ENCODE results near the gene CDAN1. TPM values are rescaled to one million over a fixed set of nuclear protein-coding genes. Genes with fewer than 3 reads are reported as not detected.

Gene CDAN1
- total and polyA plus RNA-seq, 10 of the 15 experiments (the other 5 are each of a cell fraction or from before 2014, with no cell fraction given) = 0.56 to 14.2 (median 6.7) TPM

DNA sequence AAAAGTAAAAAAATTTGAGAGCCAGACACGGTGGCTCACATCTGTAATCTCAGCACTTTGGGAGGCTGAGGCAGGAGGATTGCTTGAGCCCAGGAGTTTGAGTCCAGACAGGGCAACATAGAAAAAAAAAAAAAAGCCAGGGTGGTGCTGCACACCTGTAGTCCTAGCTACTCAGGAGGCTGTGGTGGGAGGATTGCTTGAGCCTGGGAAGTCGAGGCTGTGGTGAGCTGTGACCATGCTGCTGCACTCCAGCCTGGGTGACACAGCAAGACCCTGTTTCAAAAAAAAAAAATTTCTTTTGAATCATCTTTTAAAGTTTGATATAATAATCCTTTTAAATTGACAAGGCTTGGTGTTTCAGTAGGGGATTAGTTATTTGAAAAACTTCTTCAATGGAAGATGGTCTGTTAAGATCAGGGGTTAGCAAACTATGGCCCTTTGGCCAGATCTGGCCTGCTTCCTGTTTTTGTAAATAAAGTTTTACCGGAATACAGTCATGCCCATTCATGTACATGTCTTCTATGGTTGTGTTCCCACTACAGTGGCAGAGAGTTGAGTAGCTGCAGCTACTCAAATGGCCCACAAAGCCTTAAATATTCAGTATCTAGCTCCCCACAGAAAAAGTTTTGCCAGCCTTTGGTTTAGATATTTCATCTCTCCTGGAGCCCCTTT is 28.9 kb downstream of the CDAN1 start:
- TF ChIP-seq SMC3 (IDR thresholded peaks at IDR 0.05; ENCODE audit: borderline replicate concordance, low read length) = no peak
- no peak for TF ChIP-seq FOS (IDR thresholded peaks at IDR 0.05; ENCODE audit: borderline replicate concordance, extremely low read depth, insufficient read length)
- TF ChIP-seq JUNB (IDR thresholded peaks at IDR 0.05) = no peak
- no peak for TF ChIP-seq E2F4 (IDR thresholded peaks at IDR 0.05; ENCODE audit: low read depth, low read length)
- no peak for TF ChIP-seq SMAD1 (IDR thresholded peaks at IDR 0.05; ENCODE audit: low read depth, partially characterized antibody)
- TF ChIP-seq HDAC6 (IDR thresholded peaks at IDR 0.05; ENCODE audit: unreplicated experiment) = no peak
- TF ChIP-seq, protein P1, sequence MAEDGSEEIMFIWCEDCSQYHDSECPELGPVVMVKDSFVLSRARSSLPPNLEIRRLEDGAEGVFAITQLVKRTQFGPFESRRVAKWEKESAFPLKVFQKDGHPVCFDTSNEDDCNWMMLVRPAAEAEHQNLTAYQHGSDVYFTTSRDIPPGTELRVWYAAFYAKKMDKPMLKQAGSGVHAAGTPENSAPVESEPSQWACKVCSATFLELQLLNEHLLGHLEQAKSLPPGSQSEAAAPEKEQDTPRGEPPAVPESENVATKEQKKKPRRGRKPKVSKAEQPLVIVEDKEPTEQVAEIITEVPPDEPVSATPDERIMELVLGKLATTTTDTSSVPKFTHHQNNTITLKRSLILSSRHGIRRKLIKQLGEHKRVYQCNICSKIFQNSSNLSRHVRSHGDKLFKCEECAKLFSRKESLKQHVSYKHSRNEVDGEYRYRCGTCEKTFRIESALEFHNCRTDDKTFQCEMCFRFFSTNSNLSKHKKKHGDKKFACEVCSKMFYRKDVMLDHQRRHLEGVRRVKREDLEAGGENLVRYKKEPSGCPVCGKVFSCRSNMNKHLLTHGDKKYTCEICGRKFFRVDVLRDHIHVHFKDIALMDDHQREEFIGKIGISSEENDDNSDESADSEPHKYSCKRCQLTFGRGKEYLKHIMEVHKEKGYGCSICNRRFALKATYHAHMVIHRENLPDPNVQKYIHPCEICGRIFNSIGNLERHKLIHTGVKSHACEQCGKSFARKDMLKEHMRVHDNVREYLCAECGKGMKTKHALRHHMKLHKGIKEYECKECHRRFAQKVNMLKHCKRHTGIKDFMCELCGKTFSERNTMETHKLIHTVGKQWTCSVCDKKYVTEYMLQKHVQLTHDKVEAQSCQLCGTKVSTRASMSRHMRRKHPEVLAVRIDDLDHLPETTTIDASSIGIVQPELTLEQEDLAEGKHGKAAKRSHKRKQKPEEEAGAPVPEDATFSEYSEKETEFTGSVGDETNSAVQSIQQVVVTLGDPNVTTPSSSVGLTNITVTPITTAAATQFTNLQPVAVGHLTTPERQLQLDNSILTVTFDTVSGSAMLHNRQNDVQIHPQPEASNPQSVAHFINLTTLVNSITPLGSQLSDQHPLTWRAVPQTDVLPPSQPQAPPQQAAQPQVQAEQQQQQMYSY (CRISPR knock-in tag; IDR thresholded peaks at IDR 0.05) = no peak
- TF ChIP-seq, protein P2, sequence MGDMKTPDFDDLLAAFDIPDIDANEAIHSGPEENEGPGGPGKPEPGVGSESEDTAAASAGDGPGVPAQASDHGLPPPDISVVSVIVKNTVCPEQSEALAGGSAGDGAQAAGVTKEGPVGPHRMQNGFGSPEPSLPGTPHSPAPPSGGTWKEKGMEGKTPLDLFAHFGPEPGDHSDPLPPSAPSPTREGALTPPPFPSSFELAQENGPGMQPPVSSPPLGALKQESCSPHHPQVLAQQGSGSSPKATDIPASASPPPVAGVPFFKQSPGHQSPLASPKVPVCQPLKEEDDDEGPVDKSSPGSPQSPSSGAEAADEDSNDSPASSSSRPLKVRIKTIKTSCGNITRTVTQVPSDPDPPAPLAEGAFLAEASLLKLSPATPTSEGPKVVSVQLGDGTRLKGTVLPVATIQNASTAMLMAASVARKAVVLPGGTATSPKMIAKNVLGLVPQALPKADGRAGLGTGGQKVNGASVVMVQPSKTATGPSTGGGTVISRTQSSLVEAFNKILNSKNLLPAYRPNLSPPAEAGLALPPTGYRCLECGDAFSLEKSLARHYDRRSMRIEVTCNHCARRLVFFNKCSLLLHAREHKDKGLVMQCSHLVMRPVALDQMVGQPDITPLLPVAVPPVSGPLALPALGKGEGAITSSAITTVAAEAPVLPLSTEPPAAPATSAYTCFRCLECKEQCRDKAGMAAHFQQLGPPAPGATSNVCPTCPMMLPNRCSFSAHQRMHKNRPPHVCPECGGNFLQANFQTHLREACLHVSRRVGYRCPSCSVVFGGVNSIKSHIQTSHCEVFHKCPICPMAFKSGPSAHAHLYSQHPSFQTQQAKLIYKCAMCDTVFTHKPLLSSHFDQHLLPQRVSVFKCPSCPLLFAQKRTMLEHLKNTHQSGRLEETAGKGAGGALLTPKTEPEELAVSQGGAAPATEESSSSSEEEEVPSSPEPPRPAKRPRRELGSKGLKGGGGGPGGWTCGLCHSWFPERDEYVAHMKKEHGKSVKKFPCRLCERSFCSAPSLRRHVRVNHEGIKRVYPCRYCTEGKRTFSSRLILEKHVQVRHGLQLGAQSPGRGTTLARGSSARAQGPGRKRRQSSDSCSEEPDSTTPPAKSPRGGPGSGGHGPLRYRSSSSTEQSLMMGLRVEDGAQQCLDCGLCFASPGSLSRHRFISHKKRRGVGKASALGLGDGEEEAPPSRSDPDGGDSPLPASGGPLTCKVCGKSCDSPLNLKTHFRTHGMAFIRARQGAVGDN (IDR thresholded peaks at IDR 0.05) = no peak
- TF ChIP-seq TCF3 (IDR thresholded peaks at IDR 0.05; ENCODE audit: borderline replicate concordance, insufficient read depth, low read depth, low read length) = no peak
- TF ChIP-seq CTCF (IDR thresholded peaks at IDR 0.05 in 2 of 3, conservative IDR thresholded peaks at IDR 0.05 in 1 of 3; ENCODE audit: control insufficient read depth in 2 of 3, extremely low read depth in 1 of 3, insufficient read depth in 1 of 3, low read depth in 3 of 3, low read length in 3 of 3) = no peak
- no peak for TF ChIP-seq IKZF2 (IDR thresholded peaks at IDR 0.05)
- Histone ChIP-seq H3K79me2 (ENCODE audit: control insufficient read depth, insufficient read depth, low read length) (no peaks in the 10 kb centered on the region), H3K9me3 (replicated peaks; ENCODE audit: control insufficient read depth, insufficient read depth, low read length) (no peaks in the 10 kb centered on the region), H3K27me3 (replicated peaks in 1 of 2; ENCODE audit: control insufficient read depth in 2 of 2, insufficient read depth in 2 of 2, low read length in 1 of 2) (no peaks in the 10 kb centered on the region), H3K27ac (ENCODE audit: control insufficient read depth, insufficient read depth) (no peak overlapping the region), H3K36me3 (ENCODE audit: control insufficient read depth in 2 of 2, insufficient read depth in 2 of 2, low read length in 1 of 2) (no peaks in the 10 kb centered on the region; a peak in 1 of 4 replicates), H3K4me3 (no peak overlapping the region), H3K4me2 (ENCODE audit: control insufficient read depth, insufficient read depth) (no peak overlapping the region), H4K20me1 (ENCODE audit: control insufficient read depth, insufficient read depth) (no peaks in the 10 kb centered on the region), H3K9ac (ENCODE audit: control insufficient read depth, insufficient read depth, low read length) (no peak overlapping the region), H3K4me1 (ENCODE audit: control insufficient read depth, insufficient read depth, low read length) (no peaks in the 10 kb centered on the region), H2AFZ (ENCODE audit: control insufficient read depth, low read depth, low read length) (no peak overlapping the region)
- CTCF ChIA-PET = interaction anchor here (0.7 to 1.4 kb wide), 2 partner anchors 189 to 219 kb away, joined by 3 read pairs; no protein-coding TSS in a partner anchor
- POLR2A ChIA-PET = interaction anchor here (0.7 kb wide), 1 partner anchor 1432 kb away, joined by 3 read pairs; no protein-coding TSS in a partner anchor
- intact Hi-C loops (cut with micrococcal nuclease; ENCODE audit: unreplicated experiment) = no loop called here
- BruUV-seq (replicated peaks) = no TSS peak
- SMC1A ChIA-PET (ENCODE audit: uncharacterized antibody, unreplicated experiment) = interaction anchor here (1.0 kb wide), 1 partner anchor 219 kb away, joined by 3 read pairs; no protein-coding TSS in a partner anchor
- DNase-seq (ENCODE audit: low read depth, low spot score) (no peak), ATAC-seq (no peak), FAIRE-seq (no peak)
- RAD21 ChIA-PET (ENCODE audit: unreplicated experiment) = no interaction called here
- in situ Hi-C loops (cut with MboI) = loop anchor here (10.0 kb wide), 1 partner anchor 217 kb away; the partner anchor contains the start of gene TTBK2
- WGBS (ENCODE audit: insufficient coverage, insufficient replicate concordance, low lambda C conversion rate, missing lambda C conversion rate) = 63% methylated on average over 3 of the region's 3 CpGs

Measured in GM12878 (cell line).